Type B pancreatic cell (in vitro differentiated cells): ENCODE data around the gene TBL1X. TPM values are rescaled to one million over a fixed set of nuclear protein-coding genes. Genes with fewer than 3 reads are reported as not detected.

ENCODE experiments used
- DNase-seq: peaks from one replicate; pipeline ENCODE4 v3.0.0; 2021; ENCODE audit warnings: mixed read lengths; ENCODE audit not compliant: unreplicated experiment; ENCODE audit errors: extremely low spot score
- H3K27ac Mint-ChIP-seq: 2 replicates; pipeline ENCODE4 v1.8.0; 2021; ENCODE audit warnings: mild to moderate bottlenecking, mixed read lengths
- H3K27me3 Mint-ChIP-seq: 2 replicates; pipeline ENCODE4 v1.8.0; 2021; ENCODE audit warnings: mixed read lengths
- H3K36me3 Mint-ChIP-seq: 2 replicates; pipeline ENCODE4 v1.8.0; 2021; ENCODE audit warnings: mixed read lengths
- H3K4me1 Mint-ChIP-seq: one replicate; pipeline ENCODE4 v1.8.0; 2021; ENCODE audit warnings: mixed read lengths; ENCODE audit not compliant: unreplicated experiment
- H3K4me3 Mint-ChIP-seq: 2 replicates; pipeline ENCODE4 v1.8.0; 2021; ENCODE audit warnings: mild to moderate bottlenecking, mixed read lengths
- H3K9me3 Mint-ChIP-seq: 2 replicates; pipeline ENCODE4 v1.8.0; 2021; ENCODE audit warnings: mixed read lengths
- total RNA-seq: library from RNA; stranded (reverse); gene quantifications from 2 replicates; pipeline ENCODE4 v1.2.1, GENCODE V29; 2021; ENCODE audit warnings: low replicate concordance
- TF ChIP-seq, protein P1 (sequence below): fragments of 200-600 bp; sonication (generic); conservative IDR thresholded peaks from 2 replicates; pipeline ENCODE4 v1.5.0; 2021; ENCODE audit warnings: antibody characterized with exemption, mild to moderate bottlenecking

Gene TBL1X
- total RNA-seq, 1 donor from 2014 or later = 41.3 TPM

DNA sequence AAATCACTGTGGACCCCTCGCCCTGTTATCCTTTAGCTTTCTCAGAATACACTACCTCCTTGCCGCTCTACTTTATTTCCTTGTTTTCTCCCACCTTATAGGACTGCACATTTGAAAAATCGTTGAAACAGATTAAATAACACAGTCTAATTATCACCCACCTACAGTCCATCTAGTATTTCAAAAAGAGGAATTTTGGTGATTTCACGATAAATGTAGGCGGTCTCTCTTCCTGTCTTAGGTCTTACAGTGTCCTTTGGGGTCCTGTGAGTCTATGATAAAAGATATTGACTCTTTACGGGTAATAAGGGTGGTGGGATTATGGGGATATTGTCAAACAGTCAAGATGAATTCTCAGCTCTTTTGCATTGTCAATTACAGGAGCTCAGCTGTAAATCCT is 2.4 kb upstream of the TBL1X start:
- Mint-ChIP-seq H3K9me3 (peaks cover 10% of the 10 kb centered on the region), H3K4me3 (peak overlapping the region; percentile 81), H3K27ac (peak overlapping the region; percentile 93), H3K27me3 (peaks cover 3% of the 10 kb centered on the region), H3K4me1 (peaks cover 13% of the 10 kb centered on the region), H3K36me3 (no peaks in the 10 kb centered on the region)
- TF ChIP-seq, protein P1, sequence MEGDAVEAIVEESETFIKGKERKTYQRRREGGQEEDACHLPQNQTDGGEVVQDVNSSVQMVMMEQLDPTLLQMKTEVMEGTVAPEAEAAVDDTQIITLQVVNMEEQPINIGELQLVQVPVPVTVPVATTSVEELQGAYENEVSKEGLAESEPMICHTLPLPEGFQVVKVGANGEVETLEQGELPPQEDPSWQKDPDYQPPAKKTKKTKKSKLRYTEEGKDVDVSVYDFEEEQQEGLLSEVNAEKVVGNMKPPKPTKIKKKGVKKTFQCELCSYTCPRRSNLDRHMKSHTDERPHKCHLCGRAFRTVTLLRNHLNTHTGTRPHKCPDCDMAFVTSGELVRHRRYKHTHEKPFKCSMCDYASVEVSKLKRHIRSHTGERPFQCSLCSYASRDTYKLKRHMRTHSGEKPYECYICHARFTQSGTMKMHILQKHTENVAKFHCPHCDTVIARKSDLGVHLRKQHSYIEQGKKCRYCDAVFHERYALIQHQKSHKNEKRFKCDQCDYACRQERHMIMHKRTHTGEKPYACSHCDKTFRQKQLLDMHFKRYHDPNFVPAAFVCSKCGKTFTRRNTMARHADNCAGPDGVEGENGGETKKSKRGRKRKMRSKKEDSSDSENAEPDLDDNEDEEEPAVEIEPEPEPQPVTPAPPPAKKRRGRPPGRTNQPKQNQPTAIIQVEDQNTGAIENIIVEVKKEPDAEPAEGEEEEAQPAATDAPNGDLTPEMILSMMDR = no peak
- DNase-seq = no peak

DNA sequence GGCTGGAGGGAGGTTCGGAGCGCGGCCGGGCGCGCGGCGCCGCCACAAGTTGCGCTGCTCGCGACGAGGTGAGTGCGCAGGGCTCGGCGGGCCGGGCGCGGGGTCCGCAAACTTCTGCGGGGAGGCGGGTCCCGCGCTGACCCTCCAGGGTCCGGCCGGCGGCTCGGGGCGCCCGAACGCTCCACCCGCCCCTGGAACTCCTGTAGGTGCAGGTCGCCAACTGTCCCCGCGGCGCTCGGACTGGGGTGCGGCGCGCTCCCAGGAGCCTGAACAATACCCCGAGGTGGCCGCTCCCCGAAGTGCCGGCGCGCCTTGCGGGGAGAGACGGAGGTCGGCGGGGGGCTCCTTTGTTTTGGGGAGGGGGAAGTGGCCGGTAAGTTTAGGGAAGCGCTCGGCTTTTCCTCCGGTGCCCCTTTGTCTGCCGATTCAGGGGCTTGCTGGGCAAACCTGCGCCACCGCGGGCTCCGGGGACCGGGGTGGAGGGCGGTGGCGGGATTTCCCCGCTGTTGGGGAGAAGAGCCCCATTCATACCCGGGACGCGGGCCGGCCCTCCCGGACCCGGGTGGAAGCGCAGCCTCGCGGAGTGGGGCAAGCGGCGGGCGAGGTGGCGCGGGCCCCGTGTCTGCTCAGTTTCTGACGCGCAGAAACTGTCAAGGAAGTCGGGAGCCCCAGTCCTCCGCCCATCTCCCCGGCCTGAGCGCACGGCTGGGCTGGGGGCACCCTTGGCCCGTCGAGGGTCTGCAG is 694 bp downstream of the TBL1X start:
- no peak overlapping the region for H3K27ac Mint-ChIP-seq
- peak; percentile 74 for DNase-seq
- H3K27me3 Mint-ChIP-seq = peaks cover 3% of the 10 kb centered on the region
- peaks cover 25% of the 10 kb centered on the region for H3K4me1 Mint-ChIP-seq
- peaks cover 10% of the 10 kb centered on the region for H3K36me3 Mint-ChIP-seq
- TF ChIP-seq, protein P1 = no peak
- no peak overlapping the region for H3K4me3 Mint-ChIP-seq
- H3K9me3 Mint-ChIP-seq = peaks cover 10% of the 10 kb centered on the region

DNA sequence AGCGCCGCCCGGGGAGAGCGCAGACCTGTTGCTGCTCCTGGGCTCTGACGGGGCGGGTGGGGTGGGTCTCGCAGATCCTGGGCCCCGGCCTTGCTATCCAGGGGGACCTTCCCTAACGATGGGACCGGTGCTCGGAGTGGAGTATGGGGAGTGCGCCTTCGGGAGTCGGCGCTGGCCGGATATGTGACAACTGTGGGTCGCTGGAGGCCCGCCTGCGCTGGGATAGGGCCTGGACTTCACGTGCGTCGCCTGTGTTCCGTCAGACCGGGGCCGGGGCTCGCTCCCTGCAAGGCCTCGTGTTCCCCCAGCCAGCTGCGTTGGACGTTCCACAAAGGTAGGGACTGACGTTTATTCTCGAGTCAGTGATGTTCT is 1.3 kb downstream of the TBL1X start:
- H3K4me3 Mint-ChIP-seq = peak overlapping the region; percentile 91
- TF ChIP-seq, protein P1 = no peak
- DNase-seq = no peak
- peaks cover 29% of the 10 kb centered on the region for H3K4me1 Mint-ChIP-seq
- peaks cover 14% of the 10 kb centered on the region for H3K36me3 Mint-ChIP-seq
- H3K9me3 Mint-ChIP-seq = peaks cover 5% of the 10 kb centered on the region
- peak overlapping the region; percentile 37 for H3K27ac Mint-ChIP-seq
- peaks cover 3% of the 10 kb centered on the region for H3K27me3 Mint-ChIP-seq

DNA sequence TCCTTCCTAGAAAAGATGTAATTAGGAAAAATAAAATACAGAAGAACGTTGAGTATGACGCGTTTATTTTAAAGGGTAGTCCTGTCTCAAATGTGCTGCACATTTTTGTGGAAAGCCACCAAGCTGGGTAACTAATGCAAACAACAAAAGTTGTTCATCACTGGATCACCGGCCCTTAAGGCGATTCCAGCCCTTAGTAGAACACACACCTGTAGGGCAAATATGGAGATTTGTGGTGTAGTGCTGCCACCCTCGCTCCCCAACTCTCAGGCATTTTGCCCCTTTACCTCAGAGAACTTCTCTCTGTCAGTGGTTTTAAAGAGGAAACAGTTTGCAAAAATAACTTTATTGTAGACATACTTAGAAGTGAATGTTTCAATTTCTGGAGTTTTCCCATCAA is 1.9 kb downstream of the TBL1X start:
- peaks cover 5% of the 10 kb centered on the region for H3K9me3 Mint-ChIP-seq
- H3K4me3 Mint-ChIP-seq = peak overlapping the region; percentile 91
- H3K27ac Mint-ChIP-seq = peak overlapping the region; percentile 37
- peaks cover 17% of the 10 kb centered on the region for H3K36me3 Mint-ChIP-seq
- TF ChIP-seq, protein P1 = no peak
- peaks cover 3% of the 10 kb centered on the region for H3K27me3 Mint-ChIP-seq
- peaks cover 35% of the 10 kb centered on the region for H3K4me1 Mint-ChIP-seq
- DNase-seq = no peak

DNA sequence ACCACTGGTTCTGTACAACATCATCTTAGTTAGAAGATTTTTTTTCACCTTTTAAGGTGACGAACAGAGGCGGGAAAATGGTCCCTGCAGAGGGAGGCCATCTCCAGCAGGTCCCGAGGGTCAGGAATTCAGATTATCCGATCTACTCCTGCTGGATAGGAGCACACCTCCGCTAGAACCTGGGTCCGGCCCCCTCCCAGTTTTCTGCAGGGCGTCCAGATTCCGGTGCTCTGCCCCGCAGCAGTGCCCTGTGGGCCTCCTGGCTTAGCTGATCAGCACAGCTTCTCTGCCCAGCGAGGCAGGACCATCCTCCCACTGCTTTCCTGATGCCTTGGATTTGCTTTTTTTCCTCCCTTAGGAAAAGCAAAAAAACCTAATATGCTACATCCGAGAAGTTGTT is 2.3 kb downstream of the TBL1X start:
- Mint-ChIP-seq H3K9me3 (peaks cover 5% of the 10 kb centered on the region), H3K36me3 (peaks cover 17% of the 10 kb centered on the region), H3K4me1 (peaks cover 36% of the 10 kb centered on the region), H3K4me3 (peak overlapping the region; percentile 91), H3K27ac (peak overlapping the region; percentile 37), H3K27me3 (peaks cover 3% of the 10 kb centered on the region)
- DNase-seq = no peak
- TF ChIP-seq, protein P1 = no peak
